HG03432 (cell line): ENCODE results near the gene NELL1.

Source experiments
- ATAC-seq: cut with Tn5 transposase; IDR thresholded peaks from one replicate; pipeline ENCODE4 v1.9.1; 2021; ENCODE audit warnings: mild to moderate bottlenecking, moderate library complexity; ENCODE audit not compliant: unreplicated experiment

Gene NELL1

DNA sequence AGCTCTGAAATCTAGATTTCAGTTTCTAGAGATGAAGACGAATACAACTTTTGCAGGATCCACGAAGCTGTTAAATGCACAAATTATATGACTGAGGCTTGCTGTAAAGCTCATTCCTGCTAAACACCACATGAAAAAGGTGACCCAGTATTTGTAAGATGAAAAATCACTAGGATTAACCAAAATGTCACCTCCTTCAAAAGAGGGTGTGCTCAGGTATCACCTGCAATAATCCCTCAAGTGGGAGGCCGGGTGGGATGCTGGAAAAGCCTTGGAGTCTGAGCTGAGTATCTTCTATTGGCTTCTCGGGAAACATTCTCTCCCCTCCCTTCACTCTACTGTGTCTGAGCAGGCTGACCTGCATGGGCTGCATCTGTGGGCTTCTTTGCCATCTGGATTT lies 195.8 kb downstream of the NELL1 start:
- no peak for ATAC-seq

DNA sequence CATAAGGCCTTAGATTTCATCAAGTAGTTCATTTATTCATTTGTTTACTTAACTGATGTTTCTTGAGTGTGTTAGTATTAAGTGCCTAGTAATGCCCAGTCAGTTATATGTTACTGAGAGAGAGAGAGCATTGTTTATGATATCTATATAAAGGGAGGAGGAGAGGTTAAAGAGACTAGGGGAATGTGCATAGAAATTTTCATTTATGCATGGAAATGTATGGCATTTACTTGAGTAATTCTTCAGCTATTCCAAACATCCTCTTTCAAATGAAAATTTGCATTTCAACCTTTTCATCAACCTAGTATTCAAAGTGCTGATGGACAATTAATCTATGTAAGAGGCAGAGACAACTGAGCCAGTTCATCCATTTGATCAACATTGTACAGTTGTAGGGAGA lies 199.7 kb downstream of the NELL1 start:
- no peak for ATAC-seq

DNA sequence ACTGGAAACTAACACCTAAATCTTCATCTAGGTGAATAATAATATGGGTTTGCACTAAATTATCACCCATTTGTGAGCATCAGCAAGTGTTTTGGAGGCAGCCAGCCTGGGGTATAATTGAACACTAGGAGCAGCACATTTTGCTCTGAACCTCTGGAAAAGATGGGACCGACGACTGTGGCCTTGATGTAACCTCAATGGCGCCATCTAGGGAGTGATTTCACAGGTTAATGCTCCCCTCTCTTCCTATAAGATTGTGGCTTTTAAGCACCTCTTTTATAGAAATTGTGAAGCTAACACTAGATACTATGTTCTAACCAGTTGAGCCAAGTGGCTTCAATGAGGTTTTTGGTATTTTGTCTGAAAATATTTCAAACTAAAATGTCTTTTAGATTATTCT lies 203.7 kb downstream of the NELL1 start:
- ATAC-seq: no peak

DNA sequence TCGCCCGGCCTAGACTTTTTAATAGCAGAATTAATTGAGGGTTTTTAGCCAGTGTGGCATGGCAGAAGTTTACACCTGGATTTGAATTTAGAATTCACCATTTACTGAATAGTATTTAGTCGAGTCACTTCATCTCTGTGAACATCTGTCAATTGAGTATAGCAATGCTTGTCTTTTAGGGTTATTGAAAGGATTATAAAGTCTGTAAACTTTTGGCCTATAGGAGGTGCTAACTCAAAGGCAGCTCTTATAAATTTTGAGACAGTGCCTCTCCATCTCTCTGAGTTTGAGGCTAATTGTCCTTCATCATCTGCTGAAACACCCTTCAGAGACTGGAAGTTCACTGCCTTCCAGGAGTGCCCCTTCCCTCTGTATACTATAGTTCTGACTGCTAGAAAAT lies 205.0 kb downstream of the NELL1 start:
- ATAC-seq: no peak

DNA sequence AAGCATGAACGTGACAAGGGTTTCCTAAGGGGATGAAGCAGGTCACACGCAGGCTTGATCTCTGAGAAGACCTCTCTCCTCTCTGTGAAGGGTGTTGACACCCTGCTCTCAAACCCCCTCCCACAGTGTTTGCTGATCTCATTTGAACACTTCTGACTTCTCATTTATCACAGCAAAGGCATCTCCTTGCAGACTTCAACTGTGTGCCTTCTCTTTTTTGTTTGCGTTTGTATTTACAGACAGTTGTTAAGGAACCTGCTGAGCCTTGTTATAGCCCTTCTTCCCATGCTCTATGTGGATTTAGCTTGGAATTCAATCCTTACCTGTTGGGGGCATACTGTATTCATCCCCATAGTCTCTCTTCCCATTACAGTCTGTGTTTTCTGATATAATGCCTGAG lies 206.5 kb downstream of the NELL1 start:
- no peak for ATAC-seq

DNA sequence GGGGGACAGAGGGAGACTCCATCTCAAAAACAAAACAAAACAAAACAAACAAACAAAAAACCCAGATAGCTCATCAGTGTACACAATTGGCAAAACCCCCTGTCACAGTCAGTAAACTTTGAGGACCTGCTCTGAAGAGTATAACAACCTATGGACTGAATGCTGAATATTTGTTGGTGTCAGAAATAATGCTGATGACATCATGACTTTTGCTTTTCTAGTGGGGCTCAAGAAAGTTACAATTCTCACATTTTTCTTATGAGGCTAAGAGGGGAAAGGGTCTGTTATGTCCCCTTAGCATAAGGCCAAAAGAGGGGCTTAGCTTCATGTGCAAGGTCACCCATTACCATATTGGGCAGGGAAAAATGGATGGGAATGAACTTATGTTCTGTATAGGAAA lies 207.4 kb downstream of the NELL1 start:
- no peak for ATAC-seq

DNA sequence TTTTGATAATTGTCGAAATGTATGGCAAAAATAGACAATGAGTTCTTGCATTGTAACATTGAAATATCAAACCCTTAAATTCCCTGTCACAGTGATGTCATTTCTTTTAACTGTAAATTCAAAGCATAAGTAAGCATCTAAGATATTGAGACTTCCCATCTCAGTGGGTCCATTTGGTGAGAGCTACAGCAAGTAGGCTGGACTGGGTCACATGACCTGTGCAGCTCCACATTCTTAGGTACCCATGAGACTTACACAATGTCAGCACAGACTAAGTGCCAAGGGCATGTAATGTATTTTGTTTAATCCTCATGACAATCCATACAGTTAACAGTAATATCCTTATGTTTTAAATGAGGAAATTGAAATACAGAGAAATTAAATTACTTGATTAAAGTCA lies 210.7 kb downstream of the NELL1 start:
- no peak for ATAC-seq

DNA sequence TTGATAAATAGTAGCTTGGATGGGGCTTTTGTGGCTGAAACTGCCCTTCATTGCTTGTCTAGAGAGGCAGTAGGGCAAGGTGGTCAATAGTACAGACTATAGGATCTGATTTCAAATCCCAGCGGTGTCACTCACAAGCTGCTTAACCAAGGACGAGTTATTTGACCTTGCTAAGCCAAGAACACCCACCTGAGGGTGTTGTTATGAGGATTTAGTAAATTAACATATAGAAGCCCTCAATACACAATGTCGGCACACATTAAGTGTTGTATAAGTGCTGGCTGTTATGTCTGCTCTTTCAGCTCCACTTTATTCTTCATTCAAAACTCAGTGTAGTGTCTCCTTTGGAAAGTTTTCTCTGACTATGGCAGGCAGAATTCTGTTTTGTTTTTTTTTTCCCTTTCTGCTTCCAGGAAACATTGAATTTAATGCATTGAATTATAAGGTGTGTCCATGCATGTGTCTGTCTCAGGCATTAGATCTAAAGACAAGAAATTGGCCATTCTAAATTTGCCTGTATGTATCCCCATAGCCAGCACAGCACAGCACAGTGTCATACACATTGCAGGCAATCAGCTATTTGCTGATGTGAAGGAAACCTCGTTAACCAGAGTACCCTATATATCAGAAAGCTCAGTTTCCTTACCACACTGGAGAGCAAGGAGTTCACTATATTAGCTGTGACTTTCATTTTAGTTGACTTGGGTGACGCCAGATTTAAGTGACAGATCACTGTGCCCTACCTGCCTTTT lies 212.1 kb downstream of the NELL1 start:
- ATAC-seq: no peak

DNA sequence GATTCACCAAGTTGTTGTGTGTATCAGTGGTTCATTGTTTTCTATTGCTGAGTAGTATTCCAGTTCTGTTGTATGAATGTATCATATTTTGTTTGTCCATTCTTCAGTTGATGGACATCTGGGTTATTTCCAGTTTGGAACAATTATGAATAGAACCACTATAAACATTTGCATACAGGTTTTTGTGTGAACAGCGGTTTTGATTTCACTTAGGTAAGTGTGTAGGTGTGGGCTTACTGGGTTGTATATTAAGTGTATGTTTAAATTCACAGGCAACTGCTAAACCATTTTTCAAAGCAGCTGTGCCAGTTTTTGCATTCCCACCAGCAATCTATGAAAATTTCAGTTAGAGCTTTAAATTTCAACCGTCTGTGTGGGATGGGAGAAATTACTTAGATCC lies 217.8 kb downstream of the NELL1 start:
- ATAC-seq: no peak

DNA sequence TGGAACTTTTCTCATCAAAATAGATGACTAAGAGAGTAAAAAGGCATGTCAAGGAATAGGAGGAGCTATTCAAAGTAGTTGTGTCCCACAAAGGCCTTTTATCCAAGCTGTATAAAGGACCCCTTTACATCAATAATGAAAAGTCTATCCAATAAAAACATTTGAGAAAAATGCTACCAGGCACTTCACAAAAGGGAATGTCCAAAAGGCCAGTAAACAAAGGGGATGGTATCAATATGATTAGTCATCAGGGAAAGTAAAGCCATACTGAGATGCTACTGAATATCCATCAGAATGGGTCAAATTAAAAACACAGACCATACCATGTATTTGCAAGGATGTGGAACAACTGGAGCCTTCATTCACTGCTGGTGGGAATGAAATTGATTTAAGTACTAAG lies 224.9 kb downstream of the NELL1 start:
- no peak for ATAC-seq

DNA sequence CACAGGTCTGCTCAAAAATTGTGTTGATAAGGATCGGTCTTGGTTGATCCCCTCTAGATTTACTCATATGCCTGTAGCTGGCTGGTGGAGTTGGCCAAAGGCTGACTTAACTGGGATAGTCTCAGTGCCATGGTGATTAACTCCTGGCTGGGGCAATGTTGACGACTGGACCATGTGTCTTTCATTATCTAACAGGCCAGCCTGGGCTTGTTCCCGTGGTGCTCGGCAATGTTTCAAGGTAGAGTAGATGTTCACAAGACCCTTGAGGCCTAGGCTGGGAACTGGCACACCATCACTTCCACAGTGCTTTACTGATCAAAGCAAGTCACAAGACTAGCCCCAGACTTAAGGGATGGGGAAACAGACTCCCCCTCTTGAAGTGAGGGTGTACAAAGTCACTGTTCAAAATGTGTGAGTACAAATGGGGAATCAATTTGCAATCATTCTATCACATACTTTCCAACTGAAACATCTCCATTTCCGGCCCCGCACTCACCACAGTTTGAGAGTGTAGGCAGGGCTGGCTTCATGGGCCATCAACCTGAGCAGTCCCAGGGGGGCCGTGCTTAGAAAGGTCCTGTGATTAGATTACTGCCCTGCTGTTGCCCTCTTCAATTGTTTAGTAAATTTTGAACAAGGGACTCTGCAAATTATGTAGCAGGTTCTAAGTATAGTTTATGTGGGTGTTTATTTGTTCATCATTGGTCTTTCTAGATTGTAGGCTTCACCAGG lies 240.8 kb downstream of the NELL1 start:
- ATAC-seq: peak; percentile 51

DNA sequence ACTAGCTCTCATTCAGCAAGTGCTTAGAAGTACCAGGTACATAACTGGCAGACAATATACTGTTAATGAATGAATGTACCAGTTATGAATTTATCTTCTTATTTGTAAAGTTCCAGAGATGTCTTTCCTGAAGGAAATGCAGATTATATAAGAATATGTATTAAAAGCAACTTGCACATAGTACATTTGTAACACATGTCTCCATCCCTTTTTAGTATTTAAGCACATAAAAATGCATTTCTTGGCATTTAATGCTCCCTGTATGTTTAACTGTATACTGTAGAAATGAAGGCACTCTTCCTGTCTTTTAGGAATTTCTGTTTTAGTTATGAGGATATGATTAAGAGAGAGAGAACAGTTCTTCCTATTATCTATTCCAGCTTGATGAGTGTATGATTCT lies 241.3 kb downstream of the NELL1 start:
- no peak for ATAC-seq

DNA sequence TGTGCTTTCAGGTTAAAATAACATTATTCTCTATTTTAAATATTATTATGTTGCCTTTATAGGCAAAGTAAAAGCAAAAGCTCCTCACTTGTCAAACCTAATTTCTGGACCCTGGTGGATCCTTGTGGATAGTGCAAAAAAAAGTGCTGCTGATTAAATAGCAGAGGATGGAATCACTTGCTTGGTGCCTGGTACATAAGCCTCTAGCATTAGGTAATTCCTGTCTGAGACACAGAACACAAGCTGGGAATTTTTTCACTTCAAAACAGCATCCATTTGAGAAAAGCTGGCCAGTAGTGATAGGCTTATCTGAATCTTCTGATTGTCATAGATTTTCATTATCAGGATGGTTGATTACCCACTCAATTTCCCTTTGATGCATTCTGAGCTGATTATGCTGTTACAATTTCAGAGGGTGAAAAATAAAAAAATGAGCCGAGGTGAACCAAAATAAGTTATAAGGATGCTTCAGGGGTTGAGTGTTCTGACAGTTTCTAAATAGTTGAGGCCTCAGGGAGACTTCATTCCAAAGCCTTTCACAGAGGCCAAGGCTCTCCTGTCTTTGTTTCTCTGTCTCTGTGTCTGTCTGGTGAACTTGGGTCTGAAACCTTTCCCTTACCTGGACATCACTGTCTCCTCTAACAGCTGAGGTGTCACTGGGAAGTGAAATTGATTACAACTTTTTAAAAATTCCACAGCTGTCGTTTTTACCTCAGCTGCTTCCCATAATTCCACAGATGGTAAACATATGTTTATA lies 242.9 kb downstream of the NELL1 start:
- ATAC-seq: no peak

DNA sequence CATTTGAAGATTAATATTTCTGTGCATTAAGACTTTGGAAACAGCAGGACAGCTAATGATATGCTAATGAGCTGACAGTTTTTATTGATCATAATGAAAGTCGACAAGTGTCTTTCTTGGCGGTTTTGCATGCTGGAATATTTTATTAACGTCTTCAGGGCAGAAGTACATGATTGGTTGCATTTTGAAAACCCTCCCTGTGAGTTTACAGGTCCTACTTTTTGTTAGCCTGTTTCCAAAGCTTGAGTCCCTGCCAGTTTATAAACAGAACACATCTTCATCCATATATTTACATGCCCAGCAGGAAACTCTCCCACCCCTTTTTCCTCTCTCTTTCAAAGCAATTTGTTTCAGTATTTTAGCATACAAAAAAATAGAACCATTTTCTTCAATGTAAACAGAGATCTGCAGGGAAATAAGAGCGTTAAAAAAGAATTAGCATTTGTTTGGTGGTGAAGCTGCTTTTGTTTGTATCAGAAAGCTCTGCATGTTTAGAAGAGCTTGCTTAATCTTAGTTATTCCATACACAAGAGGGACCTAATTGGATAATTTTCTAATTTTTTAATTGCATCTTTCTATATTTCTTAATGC lies 243.6 kb downstream of the NELL1 start:
- ATAC-seq: no peak

DNA sequence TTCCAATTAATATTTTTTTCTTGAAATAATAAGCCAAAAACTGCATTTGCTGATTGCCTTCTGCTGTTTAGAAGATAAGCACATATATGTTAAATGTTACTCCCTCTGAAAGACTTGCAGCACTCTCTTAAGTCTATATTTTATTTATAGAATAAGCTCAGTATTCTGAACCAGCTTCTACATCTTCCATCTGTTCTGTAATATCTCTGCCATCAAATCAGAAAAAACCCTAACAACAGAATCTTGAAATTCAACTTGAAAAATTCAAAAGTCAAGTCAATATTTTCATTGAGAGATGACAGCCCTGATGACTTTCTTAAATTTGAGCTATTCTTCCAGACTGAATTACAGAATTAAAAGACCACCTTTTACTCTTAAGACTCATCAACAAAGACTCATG lies 247.9 kb downstream of the NELL1 start:
- ATAC-seq: no peak

DNA sequence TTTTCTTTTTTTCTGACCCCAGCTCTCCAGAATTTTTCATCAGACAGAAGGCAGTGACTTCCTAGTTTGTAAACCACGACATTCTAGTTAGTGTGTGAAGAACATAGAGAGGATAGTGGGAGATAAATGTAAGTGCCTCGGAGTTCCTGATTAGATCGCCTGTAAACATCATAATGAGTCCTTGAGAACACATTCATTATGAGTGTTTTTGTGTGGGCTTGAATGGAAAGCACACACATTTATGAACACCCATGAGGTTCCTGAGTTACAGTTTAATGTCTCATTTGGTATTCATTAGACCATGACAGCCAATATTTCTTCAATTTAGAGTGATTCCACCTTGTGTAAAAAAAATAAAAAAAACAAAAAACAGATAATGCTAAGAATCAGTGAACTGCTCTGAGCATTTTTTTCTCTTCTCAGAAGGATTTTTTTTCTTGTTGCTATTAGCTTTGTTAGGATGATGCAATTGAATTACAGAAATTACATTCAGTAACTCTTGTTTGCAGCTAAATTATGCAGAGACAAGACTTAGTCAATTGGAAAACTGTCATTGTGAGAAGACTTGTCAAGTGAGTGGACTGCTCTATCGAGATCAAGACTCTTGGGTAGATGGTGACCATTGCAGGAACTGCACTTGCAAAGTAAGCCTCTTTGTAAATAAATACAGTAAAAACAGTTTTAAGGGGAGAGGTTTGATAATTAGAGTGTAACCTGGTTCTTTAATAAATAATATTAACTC lies 257.6 kb downstream of the NELL1 start:
- no peak for ATAC-seq

DNA sequence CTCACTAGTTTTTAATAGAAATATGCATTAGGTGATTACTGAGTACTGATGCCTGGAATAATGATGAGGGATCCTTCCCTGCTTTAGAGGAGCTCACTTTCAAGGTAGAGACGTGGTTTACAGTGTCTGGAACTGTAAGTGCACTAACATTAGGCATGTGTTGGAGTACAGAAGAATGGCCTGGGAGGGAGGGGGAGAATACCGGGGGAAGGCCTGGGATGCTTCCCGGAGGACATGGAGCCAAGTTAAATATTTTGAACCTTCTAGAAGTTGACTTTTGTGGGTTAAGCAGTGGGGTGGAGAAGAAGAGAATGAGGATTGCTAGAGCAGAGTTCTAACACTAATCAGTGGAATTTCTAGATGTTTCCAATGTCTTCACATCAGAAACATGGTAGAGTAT lies 261.6 kb downstream of the NELL1 start:
- no peak for ATAC-seq

DNA sequence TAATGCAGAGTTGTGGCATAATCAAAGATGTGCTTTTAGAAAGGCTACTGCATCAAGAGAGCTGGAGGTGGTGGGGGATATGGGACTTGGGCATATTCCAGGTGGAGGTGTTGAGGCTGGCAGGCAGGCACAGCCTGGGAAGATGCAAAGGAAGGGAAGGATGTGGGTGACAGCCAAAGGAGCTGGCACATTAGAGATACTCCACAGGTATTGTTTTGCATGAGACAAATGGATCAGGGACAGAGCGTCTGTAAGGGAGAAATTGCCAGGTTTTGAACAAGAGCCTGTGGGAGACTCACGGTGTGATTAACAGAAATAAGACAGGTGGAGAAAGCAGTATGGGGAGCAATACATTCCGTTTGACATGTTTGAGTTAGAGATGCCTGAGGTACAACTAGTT lies 263.7 kb downstream of the NELL1 start:
- no peak for ATAC-seq

DNA sequence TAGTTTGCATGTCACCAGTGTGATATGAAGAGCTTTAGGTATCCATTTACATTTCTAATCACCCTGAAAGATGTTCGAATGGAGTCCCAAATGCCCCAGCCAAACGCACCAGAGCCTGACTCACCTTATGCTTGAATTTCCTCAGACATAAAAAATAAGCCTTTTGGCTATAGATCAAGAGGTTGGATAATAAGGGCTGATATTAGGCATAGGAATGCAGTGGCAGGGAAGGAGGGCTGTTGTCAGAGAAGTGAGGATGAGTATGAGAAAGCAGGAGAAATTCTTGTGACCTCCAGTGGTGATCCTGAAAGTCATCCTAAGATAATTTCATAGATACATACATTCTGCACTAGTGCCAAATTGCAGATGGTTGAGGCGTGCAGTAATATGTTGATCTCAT lies 264.6 kb downstream of the NELL1 start:
- no peak for ATAC-seq

DNA sequence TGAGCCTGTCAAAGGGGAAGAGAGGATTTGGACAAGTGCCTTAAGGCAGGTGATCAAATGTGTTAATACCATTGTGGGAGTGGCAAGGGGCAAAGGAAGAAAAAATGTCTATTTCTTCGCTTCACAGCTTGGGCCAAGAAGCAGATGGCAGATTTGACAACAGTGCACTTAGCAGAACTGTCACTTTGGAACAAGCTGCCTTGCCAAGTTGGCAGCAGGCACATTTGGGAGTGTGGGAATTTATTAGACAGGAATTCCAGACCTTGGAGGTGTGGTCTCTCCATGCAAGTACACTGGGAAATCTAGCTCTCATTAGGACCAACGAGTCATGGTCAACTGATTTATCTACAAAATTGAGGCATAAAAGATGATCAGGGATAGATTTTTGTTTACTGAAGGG lies 265.1 kb downstream of the NELL1 start:
- no peak for ATAC-seq

DNA sequence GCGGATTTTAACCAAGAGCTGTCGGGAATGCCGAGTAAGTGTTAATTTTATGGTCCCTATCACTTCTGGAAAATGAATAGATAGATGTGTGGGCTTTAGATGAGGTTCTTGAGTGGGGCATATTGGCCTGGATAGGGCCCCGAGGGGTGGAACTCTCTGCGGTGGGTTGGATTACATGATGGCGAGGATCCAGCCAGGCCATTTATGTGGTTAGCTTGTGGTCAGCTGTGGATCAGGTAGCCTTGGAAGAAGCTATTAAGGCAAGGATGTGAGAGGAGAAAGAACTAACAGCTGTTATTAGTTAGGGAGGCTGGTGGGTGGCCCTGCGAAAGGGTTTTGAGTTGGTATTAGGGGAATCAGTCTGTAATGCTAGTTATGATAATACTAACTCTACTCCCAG lies 268.4 kb downstream of the NELL1 start:
- ATAC-seq: no peak
